H9 (cell line): Measurements from ENCODE around the gene KRTAP10-5. TPM values are rescaled to one million over a fixed set of nuclear protein-coding genes. Genes with fewer than 3 reads are reported as not detected.

Experiments used
- DNase-seq: peaks from one replicate; pipeline ENCODE4 v3.0.0-alpha.2; 2017
- H2AFZ ChIP-seq: one replicate; pipeline ENCODE4 v1.6.1; 2013; ENCODE audit warnings: mild to moderate bottlenecking, low read length, control low read depth, moderate library complexity
- H2AK5ac ChIP-seq: 2 replicates; pipeline ENCODE4 v1.6.1; 2013; ENCODE audit warnings: low read length, control low read depth, mixed read lengths; ENCODE audit not compliant: insufficient read length
- H2BK120ac ChIP-seq: one replicate; pipeline ENCODE4 v1.6.1; 2013; ENCODE audit warnings: low read depth, mild to moderate bottlenecking, low read length, control low read depth, inconsistent platforms; ENCODE audit not compliant: poor library complexity, severe bottlenecking
- H2BK12ac ChIP-seq: 2 replicates; pipeline ENCODE4 v1.6.1; 2013; ENCODE audit warnings: low read length, control low read depth, mixed read lengths, low read depth; ENCODE audit not compliant: insufficient read length
- H2BK15ac ChIP-seq: 2 replicates; pipeline ENCODE4 v1.6.1; 2013; ENCODE audit warnings: low read depth, low read length, control low read depth
- H2BK20ac ChIP-seq: one replicate; pipeline ENCODE4 v1.6.1; 2013; ENCODE audit warnings: low read depth, mild to moderate bottlenecking, low read length, control low read depth, inconsistent platforms; ENCODE audit not compliant: poor library complexity, severe bottlenecking
- H2BK5ac ChIP-seq: 2 replicates; pipeline ENCODE4 v1.6.1; 2013; ENCODE audit warnings: low read length, control low read depth, mixed read lengths; ENCODE audit not compliant: insufficient read length
- H3K14ac ChIP-seq: 2 replicates; pipeline ENCODE4 v1.6.1; 2013; ENCODE audit warnings: low read length, control low read depth; ENCODE audit not compliant: insufficient read depth
- H3K18ac ChIP-seq: 2 replicates; pipeline ENCODE4 v1.6.1; 2013; ENCODE audit warnings: low read depth, mild to moderate bottlenecking, mixed read lengths, low read length, control low read depth; ENCODE audit not compliant: insufficient read length
- H3K23ac ChIP-seq: 2 replicates; pipeline ENCODE4 v1.6.1; 2013; ENCODE audit warnings: low read length, control low read depth, mixed read lengths, low read depth; ENCODE audit not compliant: insufficient read length
- H3K23me2 ChIP-seq: 2 replicates; pipeline ENCODE4 v1.6.1; 2013; ENCODE audit warnings: low read depth, mild to moderate bottlenecking, mixed read lengths, low read length, control low read depth; ENCODE audit not compliant: insufficient read length, poor library complexity, severe bottlenecking
- H3K27ac ChIP-seq: 2 replicates; pipeline ENCODE4 v1.5.1; 2013; ENCODE audit warnings: low read length, control low read depth, mixed read lengths, low read depth; ENCODE audit not compliant: insufficient read length
- H3K27me3 ChIP-seq: 2 replicates; pipeline ENCODE4 v1.6.1; 2013; ENCODE audit warnings: low read length, control low read depth, inconsistent platforms; ENCODE audit not compliant: insufficient read depth
- H3K4ac ChIP-seq: 2 replicates; pipeline ENCODE4 v1.6.1; 2013; ENCODE audit warnings: low read depth, mild to moderate bottlenecking, control low read depth, inconsistent platforms, low read length, moderate library complexity
- H3K4me1 ChIP-seq: 2 replicates; pipeline ENCODE4 v1.6.1; 2013; ENCODE audit warnings: low read length, control low read depth, inconsistent platforms; ENCODE audit not compliant: insufficient read depth
- H3K4me2 ChIP-seq: 2 replicates; pipeline ENCODE4 v1.6.1; 2013; ENCODE audit warnings: low read length, control low read depth, mixed read lengths; ENCODE audit not compliant: insufficient read length, insufficient read depth
- H3K56ac ChIP-seq: 2 replicates; pipeline ENCODE4 v1.6.1; 2013; ENCODE audit warnings: low read depth, mild to moderate bottlenecking, mixed read lengths, low read length, control low read depth; ENCODE audit not compliant: insufficient read length
- H3K79me1 ChIP-seq: 2 replicates; pipeline ENCODE4 v1.6.1; 2013; ENCODE audit warnings: low read depth, mild to moderate bottlenecking, moderate library complexity, low read length, control low read depth, inconsistent platforms; ENCODE audit not compliant: insufficient read depth, poor library complexity, severe bottlenecking
- H3K79me2 ChIP-seq: 2 replicates; pipeline ENCODE4 v1.6.1; 2013; ENCODE audit warnings: low read length, control low read depth, inconsistent platforms; ENCODE audit not compliant: insufficient read depth
- H3K9ac ChIP-seq: 2 replicates; pipeline ENCODE4 v1.6.1; 2013; ENCODE audit warnings: low read length, control low read depth, mixed read lengths; ENCODE audit not compliant: insufficient read length; ENCODE audit errors: extremely low read depth
- H3K9me3 ChIP-seq: one replicate; pipeline ENCODE4 v1.6.1; 2013; ENCODE audit warnings: low read depth, low read length, inconsistent platforms; ENCODE audit not compliant: control insufficient read depth
- H3T11ph ChIP-seq: one replicate; pipeline ENCODE4 v1.6.1; 2013; ENCODE audit warnings: mild to moderate bottlenecking, low read length, control low read depth, inconsistent platforms
- H4K20me1 ChIP-seq: one replicate; pipeline ENCODE4 v1.6.1; 2013; ENCODE audit not compliant: control insufficient read depth, insufficient read length, insufficient read depth
- H4K5ac ChIP-seq: 2 replicates; pipeline ENCODE4 v1.6.1; 2013; ENCODE audit warnings: low read depth, mild to moderate bottlenecking, mixed read lengths, low read length, control low read depth; ENCODE audit not compliant: insufficient read length
- H4K8ac ChIP-seq: replicated peaks from 2 replicates; pipeline ENCODE4 v1.6.1; 2013; ENCODE audit warnings: low read length, control low read depth, mixed read lengths, low read depth; ENCODE audit not compliant: insufficient read length
- H4K91ac ChIP-seq: 2 replicates; pipeline ENCODE4 v1.6.1; 2013; ENCODE audit warnings: low read depth, mild to moderate bottlenecking, moderate library complexity, mixed read lengths, low read length, control low read depth; ENCODE audit not compliant: insufficient read length
- H3K27ac Mint-ChIP-seq, 3 experiments: 2 replicates in 2 of 3; 3 replicates in 1 of 3; pipeline ENCODE4 v1.8.0; 2020 to 2021; ENCODE audit warnings: mixed read lengths in 3 of 3, mild to moderate bottlenecking in 1 of 3, moderate library complexity in 1 of 3
- H3K27me3 Mint-ChIP-seq: 2 replicates; pipeline ENCODE4 v1.8.0; 2021; ENCODE audit warnings: low read depth, mild to moderate bottlenecking, moderate library complexity, mixed read lengths
- H3K36me3 Mint-ChIP-seq, 3 experiments: 2 replicates in 2 of 3; 3 replicates in 1 of 3; pipeline ENCODE4 v1.8.0; 2020 to 2021; ENCODE audit warnings: low read depth in 3 of 3, mixed read lengths in 3 of 3; ENCODE audit not compliant: insufficient read depth in 1 of 3
- H3K4me1 Mint-ChIP-seq, 2 experiments: 2 replicates each; pipeline ENCODE4 v1.8.0; 2020; ENCODE audit warnings: mixed read lengths in 2 of 2
- H3K4me3 Mint-ChIP-seq, 2 experiments: 2 replicates in 1 of 2; 3 replicates in 1 of 2; pipeline ENCODE4 v1.8.0; 2020 to 2021; ENCODE audit warnings: mild to moderate bottlenecking in 2 of 2, mixed read lengths in 2 of 2, moderate library complexity in 1 of 2
- H3K9me3 Mint-ChIP-seq, 2 experiments: 2 replicates in 1 of 2; 3 replicates in 1 of 2; pipeline ENCODE4 v1.8.0; 2020; ENCODE audit warnings: mild to moderate bottlenecking in 2 of 2, mixed read lengths in 2 of 2, moderate library complexity in 1 of 2
- WGBS: extraction: QIAGEN DNeasy Blood & Tissue Kit; methylation state at CpG from one replicate; pipeline ENCODE4 v1.1.7; 2013; ENCODE audit warnings: missing lambda C conversion rate, low lambda C conversion rate, mixed read lengths; ENCODE audit not compliant: insufficient read length; ENCODE audit errors: extremely low coverage; 5-methylcytosine and 5-hydroxymethylcytosine counted together
- total RNA-seq: library from RNA; stranded (reverse); gene quantifications from 2 replicates; pipeline ENCODE4 v1.2.1, GENCODE V29; 2021
- TF ChIP-seq, protein P1 (sequence below): fragments of 200-600 bp; sonication (generic); conservative IDR thresholded peaks from 3 replicates; pipeline ENCODE4 v1.8.0; 2021; ENCODE audit warnings: antibody characterized with exemption, mild to moderate bottlenecking

KRTAP10-5 gene
- total RNA-seq, 1 experiment from 2014 or later, result not detected

DNA sequence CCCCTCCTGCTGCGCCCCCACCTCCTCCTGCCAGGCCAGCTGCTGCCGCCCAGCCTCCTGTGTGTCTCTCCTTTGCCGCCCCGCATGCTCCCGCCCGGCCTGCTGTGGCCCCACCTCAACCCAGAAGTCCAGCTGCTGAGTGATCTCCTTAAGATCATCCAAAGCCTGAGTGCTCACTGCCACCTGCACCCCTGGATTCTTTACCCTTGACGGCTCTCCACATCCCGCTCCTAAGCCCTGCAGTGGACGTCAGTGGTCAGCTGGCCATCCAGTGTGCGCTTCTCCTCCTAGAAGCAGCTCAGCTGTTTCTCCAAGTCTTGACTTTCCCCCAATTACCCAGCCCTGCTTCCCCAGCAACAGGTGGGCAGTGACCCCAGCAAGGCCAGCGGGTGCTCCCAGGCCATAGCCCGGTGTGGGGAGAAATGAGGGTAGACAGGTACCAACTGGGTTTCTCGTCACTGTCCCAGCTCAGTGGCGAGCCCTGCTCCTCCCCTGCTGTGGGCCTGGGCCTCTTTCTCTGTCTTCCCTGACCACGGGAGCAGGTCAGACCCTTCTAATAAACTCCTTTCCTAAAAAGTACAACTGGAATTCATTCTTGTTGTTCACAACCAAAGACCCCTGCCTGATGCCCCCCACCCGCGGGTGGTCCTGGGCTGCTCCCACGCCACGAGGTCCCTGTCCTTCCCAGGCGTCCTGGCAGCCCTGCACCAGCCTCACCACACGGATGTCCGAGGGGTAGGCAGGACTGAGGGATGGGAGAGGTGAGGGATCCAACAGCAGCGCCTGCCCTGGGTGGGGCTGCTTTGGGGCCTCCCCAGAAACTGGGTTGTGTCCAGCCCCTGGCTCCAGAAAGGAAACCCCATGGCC lies 21.4 kb upstream of the KRTAP10-5 start:
- no peaks in the 10 kb centered on the region for H3K23me2 ChIP-seq
- no peak overlapping the region for H2AFZ ChIP-seq
- no peak overlapping the region for H2BK20ac ChIP-seq
- Mint-ChIP-seq H3K4me3 (no peak overlapping the region; a peak in 1 of 5 replicates), H3K36me3 (peaks cover 0 to 4% (median 0%) of the 10 kb centered on the region in 3 experiments; a peak in 1 of 7 replicates), H3K27ac (peak overlapping the region in 1 of 3 experiments; percentile 82; a peak in 2 of 7 replicates), H3K4me1 (peaks cover 33 to 37% of the 10 kb centered on the region in 2 experiments), H3K27me3 (peaks cover 11% of the 10 kb centered on the region), H3K9me3 (peaks cover 0 to 2% of the 10 kb centered on the region in 2 experiments; a peak in 2 of 5 replicates)
- no peak overlapping the region for H4K91ac ChIP-seq
- no peaks in the 10 kb centered on the region for H4K20me1 ChIP-seq
- H3K4me2 ChIP-seq, result no peak overlapping the region
- H3T11ph ChIP-seq, result no peak overlapping the region
- no peak overlapping the region for H3K4ac ChIP-seq
- TF ChIP-seq, protein P1, sequence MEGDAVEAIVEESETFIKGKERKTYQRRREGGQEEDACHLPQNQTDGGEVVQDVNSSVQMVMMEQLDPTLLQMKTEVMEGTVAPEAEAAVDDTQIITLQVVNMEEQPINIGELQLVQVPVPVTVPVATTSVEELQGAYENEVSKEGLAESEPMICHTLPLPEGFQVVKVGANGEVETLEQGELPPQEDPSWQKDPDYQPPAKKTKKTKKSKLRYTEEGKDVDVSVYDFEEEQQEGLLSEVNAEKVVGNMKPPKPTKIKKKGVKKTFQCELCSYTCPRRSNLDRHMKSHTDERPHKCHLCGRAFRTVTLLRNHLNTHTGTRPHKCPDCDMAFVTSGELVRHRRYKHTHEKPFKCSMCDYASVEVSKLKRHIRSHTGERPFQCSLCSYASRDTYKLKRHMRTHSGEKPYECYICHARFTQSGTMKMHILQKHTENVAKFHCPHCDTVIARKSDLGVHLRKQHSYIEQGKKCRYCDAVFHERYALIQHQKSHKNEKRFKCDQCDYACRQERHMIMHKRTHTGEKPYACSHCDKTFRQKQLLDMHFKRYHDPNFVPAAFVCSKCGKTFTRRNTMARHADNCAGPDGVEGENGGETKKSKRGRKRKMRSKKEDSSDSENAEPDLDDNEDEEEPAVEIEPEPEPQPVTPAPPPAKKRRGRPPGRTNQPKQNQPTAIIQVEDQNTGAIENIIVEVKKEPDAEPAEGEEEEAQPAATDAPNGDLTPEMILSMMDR, result no peak
- H2BK15ac ChIP-seq, result no peak overlapping the region
- DNase-seq, result no peak
- H3K4me1 ChIP-seq, result no peaks in the 10 kb centered on the region
- no peak overlapping the region for H3K9ac ChIP-seq
- no CpG with 5 or more reads among the region's 23 CpGs for WGBS
- no peak overlapping the region for H4K8ac ChIP-seq
- H3K14ac ChIP-seq, result no peak overlapping the region; the same call in 1 of the 2 replicates
- H3K79me1 ChIP-seq, result no peaks in the 10 kb centered on the region
- H3K9me3 ChIP-seq, result no peaks in the 10 kb centered on the region
- H2BK120ac ChIP-seq, result no peak overlapping the region
- H3K18ac ChIP-seq, result peak overlapping the region; percentile 44
- H2BK5ac ChIP-seq, result no peak overlapping the region
- H4K5ac ChIP-seq, result no peak overlapping the region
- H3K56ac ChIP-seq, result no peak overlapping the region
- no peak overlapping the region for H3K27ac ChIP-seq
- no peak overlapping the region for H2AK5ac ChIP-seq
- no peak overlapping the region for H3K23ac ChIP-seq
- no peak overlapping the region for H2BK12ac ChIP-seq
- no peaks in the 10 kb centered on the region for H3K27me3 ChIP-seq
- H3K79me2 ChIP-seq, result no peaks in the 10 kb centered on the region
